CD4-positive, alpha-beta T cell treated with Interleukin-12 subunit alpha and Interleukin-12 subunit beta, for 1 hour (primary cell): ENCODE data around the gene TAS2R46.
"Not testable (repeated sequence)": the region's sequence is repeated elsewhere in the genome, so short reads cannot be mapped to it uniquely, and the experiment has no call there.

ENCODE experiments used
- DNase-seq: peaks from one replicate; pipeline ENCODE4 v3.0.0-alpha.2; 2020

TAS2R46 gene

GRCh38 chr12:11033959-11034358, 28.1 kb downstream of the TAS2R46 start:
- DNase-seq, result not testable (repeated sequence)

DNA sequence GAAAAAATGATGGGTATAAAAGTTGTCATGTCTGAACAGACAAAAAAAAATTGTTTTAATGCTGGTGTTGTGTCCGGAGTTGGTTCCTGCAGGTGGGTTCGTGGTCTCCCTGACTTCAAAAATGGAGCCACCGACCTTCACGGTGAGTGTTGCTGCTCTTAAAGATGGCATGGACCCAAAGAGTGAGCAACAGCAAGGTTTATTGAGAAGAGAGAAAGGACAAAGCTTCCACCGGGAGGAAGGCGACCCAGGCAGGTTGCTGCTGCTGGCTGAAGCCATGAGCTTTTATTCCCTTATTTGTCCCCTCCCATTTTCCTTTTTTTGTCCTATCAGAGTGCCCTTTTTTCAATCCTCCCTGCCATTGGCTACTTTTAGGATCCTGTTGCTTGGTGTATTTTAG, 30.8 kb downstream of the TAS2R46 start, which contains the start of gene TAS2R31:
Gene TAS2R31 (minus strand): TSS at position 101 of the 400 bp plus-strand sequence. CDS start 72 bp downstream, at position 29.
- DNase-seq, result no peak

DNA sequence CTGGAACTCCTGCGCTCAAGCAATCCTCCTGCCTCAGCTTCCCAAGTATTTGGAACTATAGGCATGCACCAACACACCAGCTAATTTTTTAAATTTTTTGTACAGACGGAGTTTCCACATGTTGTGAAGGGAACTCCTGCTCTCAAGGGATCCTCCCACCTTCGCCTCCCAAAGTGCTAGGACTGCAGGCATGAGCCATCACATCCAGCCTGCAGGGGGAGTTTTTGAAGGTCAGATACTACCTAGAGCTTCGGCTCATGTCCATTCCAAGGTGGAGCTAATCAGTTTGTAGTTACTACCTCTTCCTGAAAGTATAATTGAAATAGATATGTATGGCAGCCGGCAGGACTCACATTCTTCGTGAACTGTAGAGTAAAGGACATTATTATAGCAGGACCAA, 36.0 kb downstream of the TAS2R46 start:
- no peak for DNase-seq

GRCh38 chr12:11023387-11023786, 38.7 kb downstream of the TAS2R46 start:
- no peak for DNase-seq

DNA sequence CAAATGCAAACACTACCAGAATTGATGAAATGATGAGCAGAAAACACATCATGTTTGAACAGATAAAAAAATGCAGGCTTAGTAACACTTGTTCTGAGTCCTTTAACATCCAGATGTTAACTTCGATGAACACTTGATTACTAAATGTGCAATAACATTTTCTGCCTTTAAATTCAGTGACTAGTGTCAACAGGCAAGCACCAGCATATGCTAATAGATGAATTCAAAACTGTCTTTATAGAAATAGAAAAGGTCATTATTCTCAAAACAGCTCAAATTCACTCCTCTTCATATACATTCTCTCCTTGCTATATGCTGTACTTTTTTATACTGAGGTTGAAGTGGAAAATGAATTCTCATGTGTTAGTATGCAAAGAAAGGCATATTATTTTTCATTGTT, 39.6 kb downstream of the TAS2R46 start, which contains the start of gene TAS2R19:
Gene TAS2R19 (minus strand): TSS at position 101 of the 400 bp plus-strand sequence. CDS start 49 bp downstream, at position 52.
- DNase-seq, result no peak

GRCh38 chr12:11016937-11017336, 45.2 kb downstream of the TAS2R46 start:
- DNase-seq, result no peak

DNA sequence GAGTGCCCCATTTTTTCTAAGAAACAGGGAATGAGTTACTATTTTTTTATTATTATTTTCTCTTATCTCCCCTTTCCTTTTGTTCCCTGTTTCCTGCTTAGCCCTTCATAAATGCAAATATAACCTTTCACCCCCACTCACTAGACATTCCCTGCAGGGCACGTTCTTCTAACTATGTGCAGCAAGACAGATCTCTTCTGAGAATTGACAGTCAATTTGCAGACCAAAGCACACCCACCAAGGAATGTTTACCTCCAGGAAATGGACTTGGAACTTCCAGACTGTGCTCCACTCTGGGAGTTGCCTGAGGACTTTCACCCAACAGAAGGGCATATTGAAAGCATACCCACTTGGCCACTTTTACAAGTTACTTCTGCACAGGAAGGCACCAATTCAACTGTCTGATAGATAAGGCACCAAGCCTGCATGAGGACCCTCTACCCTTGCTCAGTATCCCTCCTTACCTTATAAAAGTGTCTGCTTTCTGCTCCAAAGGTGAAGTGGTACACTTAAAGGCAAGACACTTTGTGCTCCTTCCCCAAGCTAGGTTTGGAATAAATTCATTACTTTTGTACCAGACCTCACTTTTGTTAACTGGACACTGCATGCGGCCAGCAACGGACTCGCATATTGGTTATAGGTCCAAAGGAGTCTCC, 46.2 kb downstream of the TAS2R46 start:
- DNase-seq, result no peak

DNA sequence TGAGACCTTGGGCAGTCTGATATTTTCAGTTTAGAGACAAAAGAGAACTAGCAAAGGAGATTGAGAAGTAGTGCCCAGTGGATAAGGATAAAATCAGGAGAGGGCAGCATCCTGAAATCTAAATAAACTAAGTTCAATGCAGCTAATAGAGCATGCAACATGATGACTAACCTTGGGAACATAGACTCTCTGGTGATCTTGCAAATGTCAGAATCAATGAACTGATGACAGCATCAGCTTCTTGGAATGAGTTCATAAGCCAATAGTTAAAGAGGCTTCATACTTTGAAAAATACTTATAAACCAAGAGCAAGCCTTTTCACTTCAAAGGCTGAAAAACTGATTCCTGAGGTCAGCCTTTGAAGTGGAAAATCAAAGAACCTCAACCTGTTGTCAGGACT, 47.9 kb downstream of the TAS2R46 start:
- DNase-seq, result no peak
